Osteoblast (primary cell): Measurements from ENCODE around the gene SRSF7. TPM values are rescaled to one million over a fixed set of nuclear protein-coding genes. Genes with fewer than 3 reads are reported as not detected.
A peak's percentile ranks its signal among the peaks of the same experiment; 100 is the strongest.
"Not testable (repeated sequence)": the region's sequence is repeated elsewhere in the genome, so short reads cannot be mapped to it uniquely, and the experiment has no call there.

Source experiments
- DNase-seq: peaks from one replicate; pipeline ENCODE4 v3.0.0; 2011; ENCODE audit warnings: low spot score, mixed read lengths; ENCODE audit not compliant: insufficient read length; ENCODE audit errors: missing footprints
- H2AFZ ChIP-seq: 2 replicates; pipeline ENCODE4 v1.6.0; 2011; ENCODE audit warnings: mild to moderate bottlenecking, low read length
- H3K27ac ChIP-seq: 2 replicates; pipeline ENCODE4 v1.5.1; 2011; ENCODE audit warnings: mild to moderate bottlenecking, low read depth, low read length, moderate library complexity
- H3K27me3 ChIP-seq: 2 replicates; pipeline ENCODE4 v1.6.0; 2012; ENCODE audit warnings: mild to moderate bottlenecking, control low read depth, inconsistent platforms, low read length, moderate library complexity; ENCODE audit not compliant: insufficient read depth
- H3K36me3 ChIP-seq: 2 replicates; pipeline ENCODE4 v1.5.1; 2011; ENCODE audit warnings: mild to moderate bottlenecking, low read length, control low read depth, moderate library complexity; ENCODE audit not compliant: insufficient read depth
- H3K4me1 ChIP-seq: 2 replicates; pipeline ENCODE4 v1.5.1; 2011; ENCODE audit warnings: mild to moderate bottlenecking, low read length, control low read depth, moderate library complexity; ENCODE audit not compliant: insufficient read depth
- H3K4me2 ChIP-seq: 2 replicates; pipeline ENCODE4 v1.6.0; 2011; ENCODE audit warnings: mild to moderate bottlenecking, low read length; ENCODE audit not compliant: insufficient read depth
- H3K4me3 ChIP-seq: fragments of 200-600 bp; sonication (generic); 3 replicates; pipeline ENCODE4 v1.5.1; 2012; ENCODE audit warnings: mild to moderate bottlenecking, low read length, inconsistent platforms; ENCODE audit not compliant: insufficient read depth
- H3K79me2 ChIP-seq: 2 replicates; pipeline ENCODE4 v1.6.0; 2012; ENCODE audit warnings: mild to moderate bottlenecking, low read length, control low read depth, inconsistent platforms; ENCODE audit not compliant: insufficient read depth
- H3K9me3 ChIP-seq: 2 replicates; pipeline ENCODE4 v1.5.1; 2011; ENCODE audit warnings: low read depth, low read length, control low read depth
- H4K20me1 ChIP-seq: 2 replicates; pipeline ENCODE4 v1.6.0; 2012; ENCODE audit warnings: mild to moderate bottlenecking, low read length, control low read depth; ENCODE audit not compliant: insufficient read depth
- CTCF ChIP-seq: IDR thresholded peaks from 2 replicates; pipeline ENCODE4 v1.5.1; 2011; ENCODE audit warnings: mild to moderate bottlenecking, low read depth, low read length, moderate library complexity; ENCODE audit errors: extremely low read depth
- total RNA-seq: library from RNA; depleted of rRNA; stranded (reverse); fragments of >200 nt; gene quantifications from 2 replicates; pipeline ENCODE4 v1.2.3, GENCODE V29; 2012

Gene SRSF7
- total RNA-seq, 1 donor: 48.1 TPM

- no peak overlapping the region for H3K27ac ChIP-seq
- H3K4me1 ChIP-seq: peaks cover 15% of the 10 kb centered on the region
- TF ChIP-seq CTCF: no peak
- H3K4me3 ChIP-seq: no peak overlapping the region
- no peak for DNase-seq
- H3K9me3 ChIP-seq: no peaks in the 10 kb centered on the region
- no peak overlapping the region for H2AFZ ChIP-seq
- no peaks in the 10 kb centered on the region for H3K79me2 ChIP-seq
- no peaks in the 10 kb centered on the region for H3K36me3 ChIP-seq
- no peaks in the 10 kb centered on the region for H3K27me3 ChIP-seq
- no peaks in the 10 kb centered on the region for H4K20me1 ChIP-seq
- no peak overlapping the region for H3K4me2 ChIP-seq
Observed at GRCh38 chr2:38706846-38707345, 44.3 kb downstream of the SRSF7 start.

DNA sequence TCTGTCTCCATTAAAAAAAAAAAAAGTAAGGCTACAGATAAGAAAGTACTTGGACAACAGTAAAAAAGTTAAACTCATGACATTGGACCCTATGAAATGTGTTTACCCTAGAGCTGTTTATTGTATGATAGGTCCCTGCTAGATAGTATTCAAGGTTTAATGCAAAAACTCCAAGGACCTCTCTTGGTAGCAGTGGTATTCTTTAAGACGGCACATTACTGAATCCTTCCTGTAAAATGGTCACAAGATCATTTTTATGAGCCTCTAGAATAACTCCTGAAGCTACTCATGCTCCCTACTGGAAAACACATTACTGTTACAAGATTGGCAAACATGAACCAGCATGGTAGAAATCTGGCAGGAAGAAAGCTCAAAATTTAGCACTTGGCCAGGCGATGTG is 46.5 kb downstream of the SRSF7 start:
- no peak overlapping the region for H3K27ac ChIP-seq
- H3K4me3 ChIP-seq: no peak overlapping the region
- H3K36me3 ChIP-seq: no peaks in the 10 kb centered on the region
- no peak overlapping the region for H2AFZ ChIP-seq
- H3K4me2 ChIP-seq: no peak overlapping the region
- no peaks in the 10 kb centered on the region for H4K20me1 ChIP-seq
- TF ChIP-seq CTCF: no peak
- DNase-seq: no peak
- no peaks in the 10 kb centered on the region for H3K9me3 ChIP-seq
- H3K27me3 ChIP-seq: no peaks in the 10 kb centered on the region
- H3K79me2 ChIP-seq: no peaks in the 10 kb centered on the region
- H3K4me1 ChIP-seq: peaks cover 25% of the 10 kb centered on the region

- H3K4me1 ChIP-seq: peaks cover 25% of the 10 kb centered on the region
- H3K79me2 ChIP-seq, DNase-seq, H3K9me3 ChIP-seq, H2AFZ ChIP-seq, H4K20me1 ChIP-seq, H3K36me3 ChIP-seq, H3K4me2 ChIP-seq, H3K27me3 ChIP-seq, H3K4me3 ChIP-seq: not testable (repeated sequence)
- H3K27ac ChIP-seq: peak overlapping the region; percentile 61
Observed at GRCh38 chr2:38703336-38703735, 47.8 kb downstream of the SRSF7 start.

- Histone ChIP-seq H2AFZ (no peak overlapping the region), H3K9me3 (no peaks in the 10 kb centered on the region), H3K79me2 (no peaks in the 10 kb centered on the region), H3K4me2 (peak overlapping the region; percentile 68), H4K20me1 (no peaks in the 10 kb centered on the region), H3K4me3 (no peak overlapping the region), H3K27ac (peak overlapping the region; percentile 75), H3K36me3 (no peaks in the 10 kb centered on the region), H3K27me3 (no peaks in the 10 kb centered on the region), H3K4me1 (peaks cover 25% of the 10 kb centered on the region)
- no peak for TF ChIP-seq CTCF
- DNase-seq: no peak
Observed at GRCh38 chr2:38702413-38702812, 48.7 kb downstream of the SRSF7 start.
